Tibial artery (tissue), 4 donors: ENCODE measurements around the gene CHIC2.

Source experiments
- DNase-seq, 2 donors: peaks; one replicate each; pipeline ENCODE4 v3.0.0-alpha.2; 2019
- H3K27ac ChIP-seq, 2 donors: fragments of 200-600 bp; sonication (generic) in 1 of 2; 1 replicate in 1 of 2; 2 replicates in 1 of 2; pipeline ENCODE4 v1.5.1; 2018 to 2019; ENCODE audit warnings: mild to moderate bottlenecking in 1 of 2
- H3K27me3 ChIP-seq, 2 donors: fragments of 200-600 bp; sonication (generic) in 1 of 2; one replicate each; pipeline versions ENCODE4 v1.5.1 to v1.6.0; 2016 to 2019
- H3K36me3 ChIP-seq, 3 donors: fragments of 200-600 bp; sonication (generic) in 2 of 3; one replicate each; pipeline ENCODE4 v1.5.1; 2016 to 2019; ENCODE audit warnings: mild to moderate bottlenecking in 2 of 3
- H3K4me1 ChIP-seq, 4 donors: fragments of 200-600 bp; sonication (generic) in 2 of 4; 1 replicate in 3 of 4; 2 replicates in 1 of 4; pipeline ENCODE4 v1.5.1; 2016 to 2019
- H3K4me3 ChIP-seq, 2 donors: fragments of 200-600 bp; sonication (generic) in 1 of 2; 1 replicate in 1 of 2; 2 replicates in 1 of 2; pipeline ENCODE4 v1.5.1; 2018 to 2019; ENCODE audit warnings: mild to moderate bottlenecking in 2 of 2
- H3K9me3 ChIP-seq, 3 donors: fragments of 200-600 bp; sonication (generic) in 1 of 3; one replicate each; pipeline ENCODE4 v1.5.1; 2016 to 2019
- CTCF ChIP-seq, 2 experiments: fragments of 200-600 bp in 1 of 2; fragments of 450-650 bp in 1 of 2; IDR thresholded peaks; one replicate each; pipeline ENCODE4 v1.5.1; 2017 to 2019; ENCODE audit warnings: antibody characterized with exemption in 2 of 2, mild to moderate bottlenecking in 1 of 2, moderate library complexity in 1 of 2
- intact Hi-C: fragments of 100-400 bp; cut with DNase I; formaldehyde crosslinking; loops from one replicate; pipeline ENCODE4 v1.15.0; 2023; ENCODE audit warnings: low total_unique reads

CHIC2 gene

DNA sequence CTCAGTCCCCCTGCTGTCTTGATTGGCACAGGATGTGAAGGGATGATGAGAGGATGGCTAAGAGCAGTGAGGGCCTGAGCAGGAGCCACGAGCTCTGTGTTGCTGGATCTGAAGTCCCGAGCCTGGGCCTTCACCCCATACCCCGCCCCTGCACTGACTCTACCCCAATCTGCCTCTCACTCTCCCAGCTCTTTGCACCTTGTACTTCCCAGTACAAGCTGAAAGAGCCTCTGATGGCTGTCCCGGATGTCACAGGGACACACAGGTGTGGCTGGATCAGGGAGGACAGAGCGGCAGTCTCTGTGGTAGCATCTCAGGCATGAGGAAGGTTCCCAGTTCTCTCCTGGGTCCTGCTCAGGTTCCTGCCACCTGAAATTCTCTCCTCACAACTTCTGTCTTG, 103.6 kb downstream of the CHIC2 start:
- DNase-seq, result no peak
- Histone ChIP-seq H3K9me3 (no peaks in the 10 kb centered on the region), H3K4me1 (peaks cover 0 to 12% (median 4%) of the 10 kb centered on the region in 4 donors), H3K4me3 (no peak overlapping the region), H3K36me3 (no peaks in the 10 kb centered on the region), H3K27ac (no peak overlapping the region), H3K27me3 (no peaks in the 10 kb centered on the region)
- intact Hi-C loops, result no loop called here
- no peak for TF ChIP-seq CTCF (IDR thresholded peaks at IDR 0.05)
